Tibial nerve (tissue), 4 donors: ENCODE results near the gene ARID5B. TPM values are rescaled to one million over a fixed set of nuclear protein-coding genes. Genes with fewer than 3 reads are reported as not detected.

ENCODE experiments used
- DNase-seq, 2 donors: peaks; one replicate each; pipeline ENCODE4 v3.0.0-alpha.2; 2019; ENCODE audit warnings: low spot score in 2 of 2
- H3K27ac ChIP-seq, 4 donors: fragments of 200-600 bp; sonication (generic) in 3 of 4; one replicate each; pipeline ENCODE4 v1.5.1; 2017 to 2019; ENCODE audit warnings: mild to moderate bottlenecking in 1 of 4
- H3K27me3 ChIP-seq, 2 donors: fragments of 200-600 bp; sonication (generic) in 1 of 2; one replicate each; pipeline versions ENCODE4 v1.5.1 to v1.6.0; 2017 to 2019
- H3K36me3 ChIP-seq, 3 donors: fragments of 200-600 bp; sonication (generic); one replicate each; pipeline ENCODE4 v1.5.1; 2018 to 2019
- H3K4me1 ChIP-seq, 4 donors: fragments of 200-600 bp; sonication (generic) in 3 of 4; one replicate each; pipeline ENCODE4 v1.5.1; 2017 to 2019
- H3K4me3 ChIP-seq, 4 donors: fragments of 200-600 bp; sonication (generic) in 3 of 4; one replicate each; pipeline ENCODE4 v1.5.1; 2017 to 2019; ENCODE audit warnings: mild to moderate bottlenecking in 1 of 4, moderate library complexity in 1 of 4
- H3K9me3 ChIP-seq, 4 donors: fragments of 200-600 bp; sonication (generic) in 3 of 4; one replicate each; pipeline ENCODE4 v1.5.1; 2017 to 2019
- CTCF ChIP-seq, 5 experiments: fragments of 200-600 bp in 3 of 5; fragments of 450-650 bp in 2 of 5; sonication (generic) in 3 of 5; IDR thresholded peaks; one replicate each; pipeline ENCODE4 v1.5.1; 2016 to 2019; ENCODE audit warnings: antibody characterized with exemption in 5 of 5, mild to moderate bottlenecking in 3 of 5, moderate library complexity in 2 of 5
- EP300 ChIP-seq, 2 donors: sonication (generic); formaldehyde crosslinking; IDR thresholded peaks; one replicate each; pipeline ENCODE4 v1.6.1; 2017; ENCODE audit warnings: antibody characterized with exemption in 2 of 2, mild to moderate bottlenecking in 1 of 2
- POLR2A ChIP-seq, 2 donors: fragments of 450-650 bp; IDR thresholded peaks; one replicate each; pipeline ENCODE4 v1.6.1; 2017; ENCODE audit warnings: antibody characterized with exemption in 2 of 2, mild to moderate bottlenecking in 2 of 2, moderate library complexity in 2 of 2
- WGBS, 2 donors: methylation state at CpG; one replicate each; pipeline ENCODE4 v1.1.5; 2018; 5-methylcytosine and 5-hydroxymethylcytosine counted together
- total RNA-seq, 4 donors: library from RNA; depleted of rRNA; stranded (reverse); fragments of >200 nt; gene quantifications; one replicate each; pipeline ENCODE4 v1.1.0, GENCODE V29; 2016

The ARID5B gene
- total RNA-seq, 4 donors from 2014 or later, result 47.4 to 82.2 (median 62.6) TPM

GRCh38 chr10:61990761-61991135, 89.2 kb downstream of the ARID5B start:
- WGBS, 2 donors, result 65 to 66% methylated on average over 1 of the region's 1 CpG
- TF ChIP-seq EP300 (IDR thresholded peaks at IDR 0.05), result no peak
- no peak for TF ChIP-seq CTCF (IDR thresholded peaks at IDR 0.05)
- no peak for TF ChIP-seq POLR2A (IDR thresholded peaks at IDR 0.05)
- Histone ChIP-seq H3K27ac (no peak overlapping the region), H3K36me3 (no peaks in the 10 kb centered on the region), H3K27me3 (no peaks in the 10 kb centered on the region), H3K4me3 (no peak overlapping the region), H3K9me3 (no peaks in the 10 kb centered on the region), H3K4me1 (peaks cover 0 to 53% (median 31%) of the 10 kb centered on the region in 4 donors)
- DNase-seq, result no peak

DNA sequence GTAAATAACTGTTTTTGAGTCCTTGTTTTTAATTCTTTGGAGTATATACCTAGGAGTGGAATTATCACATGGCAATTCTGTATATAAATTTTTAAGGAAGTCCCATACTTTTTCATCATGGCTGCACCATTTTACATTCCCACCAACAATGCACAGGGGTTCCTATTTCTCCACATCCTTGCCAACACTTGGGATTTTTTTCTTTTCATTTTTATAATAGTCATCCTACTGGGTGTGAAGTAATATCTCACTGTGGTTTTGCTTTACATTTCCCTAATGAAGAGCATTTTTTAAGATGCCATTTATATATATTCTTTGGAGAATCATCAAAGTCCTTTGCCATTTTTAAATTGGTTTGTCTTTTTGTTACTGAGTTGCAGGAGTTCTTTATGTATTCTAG, 89.7 kb downstream of the ARID5B start:
- no peak for DNase-seq
- no peaks in the 10 kb centered on the region for H3K27me3 ChIP-seq
- H3K27ac ChIP-seq, result peak overlapping the region in 1 of 4 donors; percentile 8
- peaks cover 0 to 57% (median 32%) of the 10 kb centered on the region in 4 donors for H3K4me1 ChIP-seq
- no peak overlapping the region for H3K4me3 ChIP-seq
- no peaks in the 10 kb centered on the region for H3K36me3 ChIP-seq
- TF ChIP-seq CTCF (IDR thresholded peaks at IDR 0.05) (no peak), POLR2A (IDR thresholded peaks at IDR 0.05) (no peak), EP300 (IDR thresholded peaks at IDR 0.05) (no peak)
- no peaks in the 10 kb centered on the region for H3K9me3 ChIP-seq

- WGBS, 2 donors, result 36 to 43% methylated on average over 4 of the region's 4 CpGs
- Histone ChIP-seq H3K4me3 (no peak overlapping the region), H3K27ac (peak overlapping the region; percentile 61 to 90 (median 79)), H3K27me3 (no peaks in the 10 kb centered on the region), H3K9me3 (no peaks in the 10 kb centered on the region), H3K36me3 (no peaks in the 10 kb centered on the region), H3K4me1 (peaks cover 0 to 57% (median 29%) of the 10 kb centered on the region in 4 donors)
- TF ChIP-seq POLR2A (IDR thresholded peaks at IDR 0.05), result no peak
- TF ChIP-seq EP300 (IDR thresholded peaks at IDR 0.05), result no peak
- TF ChIP-seq CTCF (IDR thresholded peaks at IDR 0.05), result no peak
- no peak for DNase-seq
Measured at GRCh38 chr10:61992059-61992460, 90.6 kb downstream of the ARID5B start.

- Histone ChIP-seq H3K36me3 (no peaks in the 10 kb centered on the region), H3K4me1 (peaks cover 0 to 49% (median 27%) of the 10 kb centered on the region in 4 donors), H3K9me3 (no peaks in the 10 kb centered on the region), H3K27ac (peak overlapping the region; percentile 61 to 90 (median 79)), H3K4me3 (peak overlapping the region in 3 of 4 donors; percentile 10 to 18 (median 18)), H3K27me3 (no peaks in the 10 kb centered on the region)
- TF ChIP-seq CTCF (IDR thresholded peaks at IDR 0.05), result no peak
- TF ChIP-seq EP300 (IDR thresholded peaks at IDR 0.05), result peak; percentile 96 to 99
- TF ChIP-seq POLR2A (IDR thresholded peaks at IDR 0.05), result no peak
- DNase-seq, result peak; percentile 42 to 88
- 5 to 6% methylated on average over 7 of the region's 7 CpGs for WGBS, 2 donors
Measured at GRCh38 chr10:61992671-61993668, 91.5 kb downstream of the ARID5B start.
